Mammary epithelial cell (primary cell): ENCODE results near the gene SLC13A1.

ENCODE experiments used
- CTCF ChIP-seq, 2 donors: IDR thresholded peaks in 1 of 2; conservative IDR thresholded peaks in 1 of 2; 2 replicates each; pipeline ENCODE4 v1.5.1; 2011 to 2012; ENCODE audit warnings: inconsistent platforms in 2 of 2, low read length in 2 of 2, mild to moderate bottlenecking in 2 of 2, control low read depth in 1 of 2, low read depth in 1 of 2; ENCODE audit not compliant: insufficient read depth in 1 of 2; ENCODE audit errors: extremely low read depth in 1 of 2
- EZH2 ChIP-seq: IDR thresholded peaks from 2 replicates; pipeline ENCODE4 v1.6.1; 2012; ENCODE audit warnings: low read length, inconsistent platforms, borderline replicate concordance

GRCh38 chr7:123229426-123229825 is 29.7 kb upstream of the SLC13A1 start:
- TF ChIP-seq CTCF (conservative IDR thresholded peaks at IDR 0.05 in 1 of 2, IDR thresholded peaks at IDR 0.05 in 1 of 2; ENCODE audit: extremely low read depth in 1 of 2, insufficient read depth in 1 of 2, low read depth in 1 of 2, low read length in 2 of 2) (no peak), EZH2 (no peak)
